HG03175 (cell line): ENCODE measurements around the gene YDJC.
A peak's percentile ranks its signal among the peaks of the same experiment; 100 is the strongest.
"Not testable (repeated sequence)": the region's sequence is repeated elsewhere in the genome, so short reads cannot be mapped to it uniquely, and the experiment has no call there.

Experiments
- ATAC-seq: cut with Tn5 transposase; IDR thresholded peaks from one replicate; pipeline ENCODE4 v1.9.1; 2021; ENCODE audit warnings: mild to moderate bottlenecking, moderate library complexity; ENCODE audit not compliant: unreplicated experiment

The YDJC gene

GRCh38 chr22:21632931-21633330 is 3.1 kb upstream of the YDJC start:
- ATAC-seq = no peak

- ATAC-seq = no peak
Measured at GRCh38 chr22:21632237-21632895, 2.5 kb upstream of the YDJC start, which contains the start of gene CCDC116. Gene CCDC116 (plus strand): TSS chr22:21632760. CDS start chr22:21633182, 422 bp downstream.

DNA sequence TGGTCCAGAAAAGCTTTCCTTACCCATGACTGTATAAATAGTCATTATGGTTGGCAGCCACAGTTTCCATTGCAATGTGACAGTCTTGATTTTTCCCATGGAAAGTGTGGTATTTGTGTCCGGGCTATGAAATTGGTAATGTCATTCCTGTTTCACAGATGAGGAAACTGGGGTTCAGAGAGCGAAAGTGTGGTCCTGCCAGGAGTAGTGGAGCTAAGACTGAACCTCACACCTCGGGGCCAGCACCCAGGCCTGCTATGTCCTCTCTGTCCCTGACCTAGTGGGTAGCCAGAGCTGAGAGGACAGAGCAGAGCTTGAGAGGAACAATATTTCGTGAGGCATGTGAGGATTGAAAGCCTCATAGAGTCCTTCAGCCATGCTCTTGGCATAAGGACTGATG is 1.2 kb upstream of the YDJC start:
- ATAC-seq = no peak

DNA sequence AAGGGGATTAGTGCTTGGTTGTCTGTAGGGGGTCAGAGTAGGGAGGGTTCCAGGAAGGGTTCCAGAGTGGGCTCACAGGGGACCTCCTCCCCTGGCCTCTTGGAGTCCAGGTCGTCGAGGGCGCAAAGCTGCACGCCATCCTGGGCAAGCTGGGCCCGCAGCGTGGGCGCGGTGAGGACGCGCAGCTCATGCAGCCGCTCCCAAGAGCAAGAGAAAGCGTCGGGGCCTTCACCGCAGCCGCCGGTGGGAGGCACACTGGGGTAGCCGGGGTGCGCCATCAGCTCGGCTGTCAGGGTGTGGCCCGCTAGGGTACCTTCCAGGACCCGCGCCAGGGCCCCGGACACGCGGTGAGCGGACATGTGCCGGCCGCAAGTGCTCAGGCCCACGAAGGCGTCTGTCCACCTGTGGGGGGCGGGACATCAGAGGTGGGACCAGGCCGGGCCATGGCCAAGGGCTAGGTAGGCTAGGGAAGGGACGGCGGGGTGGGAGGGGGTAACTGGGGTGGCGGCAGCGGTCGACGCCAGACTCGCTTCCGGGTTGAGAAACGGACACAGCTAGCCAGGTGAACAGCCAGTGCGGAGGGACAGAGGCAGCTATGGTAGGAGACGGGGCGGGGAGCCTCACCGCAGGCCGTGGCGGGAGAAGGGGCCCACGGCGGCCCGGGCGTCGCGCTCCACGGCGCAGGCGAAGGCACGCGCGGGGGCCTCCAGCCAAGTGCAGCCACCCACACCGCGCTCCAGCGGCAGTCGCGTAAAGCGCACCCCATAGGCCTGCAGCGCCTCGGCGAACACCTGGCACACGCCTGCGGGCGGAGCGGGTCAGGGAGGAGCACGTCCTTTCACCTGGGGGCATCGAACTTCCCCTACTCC is 1.2 kb downstream of the YDJC start:
- peak; percentile 15 for ATAC-seq

DNA sequence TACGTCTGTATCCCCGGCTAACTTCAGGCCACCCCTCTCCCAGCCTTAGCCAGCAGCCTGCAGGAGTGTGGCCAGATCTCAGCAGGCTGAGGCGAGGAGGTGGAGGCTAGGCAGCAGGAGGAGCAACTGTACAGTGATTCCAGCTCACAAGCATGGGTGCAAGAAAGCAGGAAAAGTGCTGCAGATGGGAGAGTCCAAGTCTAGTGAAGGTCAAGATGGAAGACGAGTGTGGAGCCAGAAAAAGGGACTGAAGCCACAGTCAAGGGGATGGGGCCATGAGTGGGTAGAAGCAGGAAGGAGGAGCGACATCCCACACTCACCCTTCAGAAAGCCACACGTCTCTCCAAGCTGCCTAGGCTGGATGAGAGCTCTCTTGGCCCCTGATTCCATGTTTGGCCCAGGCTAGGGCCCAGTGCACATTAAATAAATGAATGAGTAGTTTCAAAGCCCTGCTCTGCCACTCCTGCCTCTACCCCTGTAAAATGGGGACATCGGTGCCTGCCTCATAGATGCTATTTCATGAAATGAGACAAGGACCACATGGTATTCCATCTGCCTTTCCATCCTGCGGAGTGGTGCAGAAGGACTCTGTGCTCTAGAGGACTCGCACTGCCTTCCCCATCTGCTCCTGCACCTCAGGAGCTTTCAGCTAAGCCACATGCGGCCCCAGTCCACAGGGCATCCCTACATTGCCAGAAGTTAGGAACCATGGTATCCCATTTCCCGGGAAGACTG is 2.9 kb downstream of the YDJC start:
- no peak for ATAC-seq

DNA sequence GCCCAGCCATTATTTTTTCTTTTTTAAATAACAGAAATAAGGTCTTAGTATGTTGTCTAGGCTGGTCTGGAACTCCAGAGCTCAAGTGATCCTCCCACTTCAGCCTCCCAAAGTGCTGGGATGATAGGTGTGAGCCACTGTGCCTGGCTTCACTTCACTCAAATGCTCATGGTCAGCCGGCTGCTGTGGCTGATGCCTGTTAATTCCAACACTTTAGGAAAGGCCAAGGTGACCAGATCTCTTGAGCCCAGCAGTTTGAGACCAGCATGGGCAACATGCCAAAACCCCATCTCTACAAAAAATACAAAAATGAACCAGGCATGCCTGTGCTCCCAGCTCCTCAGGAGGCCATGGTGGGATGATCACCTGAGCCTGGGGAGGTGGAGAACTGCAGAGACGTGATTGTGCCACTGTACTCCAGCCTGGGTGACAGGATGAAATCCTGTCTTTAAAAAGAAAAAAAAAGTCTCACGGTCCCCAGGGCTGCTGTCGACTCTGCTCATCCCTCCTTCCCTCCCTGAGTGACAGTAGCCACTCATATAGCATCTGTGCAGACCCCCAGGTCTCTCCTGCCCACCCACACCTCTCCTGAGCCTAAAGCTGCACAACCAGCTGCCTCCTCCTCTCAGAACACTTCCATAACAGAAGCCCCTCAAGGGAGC is 3.6 kb downstream of the YDJC start:
- ATAC-seq = no peak

- no peak for ATAC-seq
Measured at GRCh38 chr22:21624880-21625791, 4.7 kb downstream of the YDJC start.

DNA sequence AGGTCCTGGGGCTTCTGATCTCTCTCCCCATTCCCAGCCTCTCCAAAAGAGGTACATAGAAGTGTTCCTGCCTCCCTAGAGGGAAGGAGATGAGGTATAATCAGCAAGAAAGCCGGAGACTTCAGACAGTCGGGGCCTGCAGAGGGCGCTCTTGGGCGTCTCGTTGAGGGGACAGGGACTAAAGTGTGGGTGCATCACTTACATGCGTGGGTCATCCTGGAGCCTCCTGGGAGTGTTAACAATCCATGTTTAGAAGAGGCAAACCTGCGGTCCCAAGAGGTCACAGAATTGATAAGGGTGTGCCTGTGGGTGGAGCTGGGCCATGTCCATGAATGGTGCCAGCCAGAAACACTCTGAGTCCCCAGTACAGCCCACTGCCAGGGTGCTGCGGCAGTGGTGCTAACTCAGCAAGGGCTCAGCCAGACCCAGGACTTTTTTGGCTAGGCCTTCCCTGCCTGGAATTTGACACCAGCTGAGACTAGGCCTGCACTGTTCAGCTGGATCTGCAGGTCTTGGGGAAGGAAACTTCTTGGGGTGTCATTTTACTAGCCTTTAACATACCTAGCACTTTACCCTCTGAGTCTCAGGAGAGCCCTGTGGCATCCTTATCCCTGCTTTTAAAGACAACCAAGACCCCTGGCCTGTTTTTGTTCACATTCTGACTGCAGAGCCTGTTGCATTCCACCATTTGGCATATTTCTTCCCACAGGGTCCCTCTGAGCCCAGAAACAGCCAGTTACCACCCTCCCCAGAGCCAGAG is 5.5 kb downstream of the YDJC start:
- no peak for ATAC-seq

DNA sequence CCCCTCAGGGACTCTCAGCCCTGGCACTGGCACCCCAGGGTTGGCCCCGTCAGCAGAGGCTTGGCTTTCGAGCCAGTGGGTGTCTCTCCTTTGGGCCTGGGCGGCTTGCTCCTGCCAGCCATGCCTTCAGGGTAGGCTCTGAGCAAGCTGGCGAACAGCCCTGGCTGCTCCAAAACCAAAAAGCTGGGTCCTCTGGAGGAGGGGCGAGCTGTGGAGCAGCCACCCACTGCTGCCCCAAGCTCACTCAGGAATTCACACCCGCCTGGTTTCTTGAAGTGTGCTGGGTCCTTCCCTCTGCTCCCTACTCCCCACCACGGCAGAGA is 6.2 kb downstream of the YDJC start:
- ATAC-seq = no peak

- no peak for ATAC-seq
Measured at GRCh38 chr22:21622919-21623647, 6.7 kb downstream of the YDJC start.

- no peak for ATAC-seq
Measured at GRCh38 chr22:21622011-21622918, 7.6 kb downstream of the YDJC start.

- ATAC-seq = no peak
Measured at GRCh38 chr22:21621025-21621424, 8.8 kb downstream of the YDJC start.

DNA sequence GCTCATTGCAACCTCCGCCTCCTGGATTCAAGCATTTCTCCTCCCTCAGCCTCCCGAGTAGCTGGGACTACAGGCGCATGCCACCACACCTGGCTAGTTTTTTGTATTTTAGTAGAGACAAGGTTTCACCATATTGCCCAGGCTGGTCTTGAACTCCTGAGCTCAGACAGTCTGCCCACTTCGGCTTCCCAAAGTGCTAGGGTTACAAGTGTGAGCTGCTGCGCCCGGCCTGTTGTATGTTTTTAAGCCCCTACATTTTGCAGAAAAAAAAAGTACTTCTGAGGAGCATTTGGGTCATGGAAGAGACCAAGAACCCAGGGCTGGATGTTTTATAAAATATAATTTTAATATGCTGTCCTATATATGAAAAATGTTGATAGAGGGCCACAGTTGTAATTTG is 12.5 kb downstream of the YDJC start:
- ATAC-seq = not testable (repeated sequence)

GRCh38 chr22:21615731-21616130 is 14.1 kb downstream of the YDJC start:
- ATAC-seq = no peak

DNA sequence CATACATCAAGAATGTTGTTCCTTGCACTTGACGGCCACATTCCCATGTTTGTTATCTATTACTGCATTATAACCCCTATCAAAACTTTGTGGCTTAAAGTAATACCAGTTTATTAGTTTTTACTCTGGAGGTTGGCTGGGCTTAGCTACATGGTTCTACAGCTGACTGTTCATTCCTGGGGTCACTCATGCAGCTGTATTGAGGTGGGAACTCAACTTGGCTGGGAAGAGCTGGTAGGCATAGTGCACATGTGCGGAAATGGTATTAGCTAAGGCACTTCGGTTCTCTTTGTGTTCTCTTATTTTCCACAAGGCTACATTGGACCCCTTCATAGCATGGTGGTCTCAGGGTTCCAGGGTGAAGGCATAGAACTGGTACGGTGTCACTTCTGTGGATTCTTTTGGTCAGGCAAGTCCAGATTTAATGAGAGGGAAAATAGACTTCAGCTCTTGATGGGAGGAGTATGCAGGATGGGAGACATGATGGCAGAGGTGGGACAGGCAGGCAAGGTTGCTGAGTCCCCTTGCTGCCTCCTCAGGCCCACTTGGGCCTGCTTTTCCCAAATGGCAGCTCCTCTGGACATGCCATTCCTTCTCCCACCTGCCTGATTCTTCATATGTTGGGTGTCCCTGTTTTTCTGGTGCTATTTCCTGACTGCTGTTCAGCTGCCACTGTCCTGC is 16.1 kb downstream of the YDJC start:
- ATAC-seq = no peak

- ATAC-seq = no peak
Measured at GRCh38 chr22:21612858-21613257, 17.0 kb downstream of the YDJC start.
